CD4-positive, alpha-beta T cell treated with Interferon gamma for 1 hour (primary cell): ENCODE results near the gene GTF3C6.
"Not testable (repeated sequence)": the region's sequence is repeated elsewhere in the genome, so short reads cannot be mapped to it uniquely, and the experiment has no call there.

Experiments
- DNase-seq: peaks from one replicate; pipeline ENCODE4 v3.0.0-alpha.2; 2020

GTF3C6 gene

DNA sequence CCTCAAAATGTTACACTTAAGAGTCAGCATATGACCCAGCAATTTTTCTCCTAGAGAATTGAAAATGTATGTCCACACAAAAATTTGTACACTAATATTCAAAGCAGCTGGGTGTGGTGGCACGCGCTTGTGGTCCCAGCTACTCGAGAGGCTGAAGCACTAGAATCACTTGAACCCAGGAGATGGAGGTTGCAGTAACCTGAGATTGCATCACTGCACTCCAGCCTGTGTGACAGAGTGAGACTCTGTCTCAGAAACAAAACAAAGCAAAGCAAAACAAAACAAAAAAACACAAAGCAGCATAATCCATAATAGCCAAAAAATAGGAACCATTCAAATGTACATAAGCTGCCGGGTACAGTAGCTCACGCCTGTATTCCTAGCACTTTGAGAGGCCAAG lies 21.7 kb downstream of the GTF3C6 start:
- DNase-seq, result no peak

DNA sequence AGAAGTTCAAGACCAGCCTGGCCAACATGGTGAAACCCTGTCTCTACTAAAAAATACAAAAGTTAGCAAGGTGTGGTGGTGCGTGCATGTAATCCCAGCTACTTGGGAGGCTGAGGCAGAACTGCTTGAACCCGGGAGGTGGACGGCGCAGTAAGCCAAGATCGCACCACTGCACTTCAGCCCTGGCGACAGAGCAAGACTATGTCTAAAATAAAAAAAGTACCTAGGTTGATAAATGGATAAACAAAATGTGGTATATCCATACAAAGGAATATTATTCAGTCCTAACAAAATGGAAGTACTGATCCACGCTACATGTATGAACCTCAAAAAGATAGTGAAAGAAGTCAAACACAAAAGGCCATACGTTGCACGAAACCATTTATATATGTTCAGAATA lies 22.1 kb downstream of the GTF3C6 start:
- DNase-seq, result no peak

DNA sequence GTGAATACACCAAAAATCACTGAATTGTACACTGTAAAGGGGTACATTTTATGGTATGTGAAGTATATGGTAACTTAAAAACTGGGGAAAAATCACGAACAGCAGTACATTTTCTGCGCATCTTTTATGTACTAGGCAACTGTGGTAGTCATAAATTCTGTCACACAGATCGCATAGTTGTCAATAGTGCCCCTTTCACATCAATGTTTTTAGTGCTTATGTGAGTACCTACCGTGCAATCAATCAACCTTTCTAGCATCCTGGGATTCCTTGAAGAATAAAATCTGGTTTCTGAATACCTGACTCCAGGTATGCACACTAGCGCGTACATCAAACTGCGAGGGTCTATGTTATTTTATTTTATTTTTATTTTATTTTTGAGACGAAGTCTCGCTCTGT lies 22.7 kb downstream of the GTF3C6 start:
- no peak for DNase-seq

DNA sequence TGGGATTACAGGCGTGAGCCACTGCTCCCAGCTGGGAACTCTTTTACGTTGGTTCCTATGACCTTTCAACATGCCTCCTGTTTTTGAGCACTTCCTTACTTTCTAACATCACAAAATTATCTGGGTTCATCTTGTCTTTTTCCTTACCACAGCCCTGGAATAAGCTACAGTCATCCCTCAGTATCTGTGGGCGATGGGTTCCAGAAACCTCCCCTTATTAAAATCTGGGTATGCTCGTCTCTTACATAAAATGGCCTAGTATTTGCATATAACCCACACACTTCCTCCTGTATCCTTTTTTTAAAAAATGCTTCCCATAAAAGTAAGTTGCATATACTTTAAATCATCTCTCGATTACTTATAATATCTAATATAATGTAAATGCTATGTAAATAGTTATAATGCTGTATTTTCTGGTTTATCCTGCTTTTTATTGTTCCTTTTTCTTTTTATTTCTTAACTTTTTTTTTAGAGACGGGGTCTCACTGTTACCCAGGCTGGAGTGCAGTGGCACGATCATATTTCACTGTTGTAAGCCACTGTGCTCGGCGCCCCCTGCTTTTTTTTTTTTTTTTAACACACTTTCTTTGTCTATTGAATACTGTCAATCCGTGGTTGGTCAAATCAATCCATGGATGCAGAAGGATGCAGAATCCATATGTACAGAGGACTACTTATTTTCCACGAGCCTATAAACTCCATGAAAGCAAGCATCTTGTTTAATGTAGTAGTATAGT lies 32.5 kb downstream of the GTF3C6 start:
- no peak for DNase-seq

- DNase-seq, result no peak
These were observed 38.2 kb downstream of the GTF3C6 start for GRCh38 chr6:110996691-110997090.

- DNase-seq, result no peak
These were observed 41.2 kb downstream of the GTF3C6 start for GRCh38 chr6:110999634-111000270.

DNA sequence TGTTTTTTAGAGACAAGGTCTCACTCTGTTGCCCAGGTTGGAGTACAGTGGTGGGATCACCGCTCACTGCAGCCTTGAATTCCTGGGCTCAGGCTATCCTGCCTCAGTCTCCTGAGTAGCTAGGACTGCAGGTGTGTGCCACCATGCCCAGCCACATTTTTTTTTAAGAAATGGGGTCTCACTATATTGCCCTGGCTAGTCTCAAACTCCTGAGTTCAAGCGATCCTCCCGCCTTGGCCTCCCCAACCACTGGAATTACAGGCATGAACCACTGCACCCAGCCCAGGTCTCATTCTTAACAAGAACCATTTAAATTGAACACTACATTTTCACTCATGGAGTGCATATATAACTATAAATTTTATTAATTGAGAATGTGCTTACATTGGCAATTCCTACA lies 43.8 kb downstream of the GTF3C6 start:
- no peak for DNase-seq

GRCh38 chr6:111011360-111012142 lies 53.0 kb downstream of the GTF3C6 start:
- no peak for DNase-seq

DNA sequence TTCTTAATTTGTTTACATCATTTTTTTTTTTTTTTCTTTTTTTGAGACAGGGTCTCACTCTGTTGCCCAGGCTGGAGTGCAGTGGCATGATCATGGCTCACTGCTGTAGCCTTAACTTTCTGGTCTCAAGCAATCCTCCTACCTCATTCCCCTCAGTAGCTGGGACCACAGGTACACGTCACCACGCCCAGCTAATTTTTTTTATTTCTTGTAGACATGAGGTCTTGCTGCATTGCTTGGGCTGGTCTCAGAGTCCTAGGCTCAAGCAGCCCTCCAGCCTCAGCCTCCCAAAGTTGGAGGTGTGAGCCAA lies 53.6 kb downstream of the GTF3C6 start:
- no peak for DNase-seq

DNA sequence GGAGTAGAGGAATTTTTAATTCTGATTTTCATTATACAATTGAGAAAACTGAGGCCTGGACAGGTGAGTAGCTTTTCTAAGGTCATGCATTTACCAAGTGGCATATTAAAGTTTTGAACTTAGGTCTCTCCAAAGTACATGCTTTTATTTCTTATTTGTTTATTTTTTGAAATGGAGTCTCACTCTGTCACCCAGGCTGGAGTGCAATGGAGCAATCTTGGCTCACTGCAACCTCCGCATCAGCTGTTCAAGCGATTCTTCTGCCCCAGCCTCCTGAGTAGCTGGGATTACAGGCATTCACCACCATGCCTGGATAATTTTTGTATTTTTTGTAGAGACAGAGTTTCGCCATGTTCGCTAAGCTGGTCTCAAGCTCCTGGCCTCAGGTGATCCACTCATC lies 54.0 kb downstream of the GTF3C6 start:
- not testable (repeated sequence) for DNase-seq

GRCh38 chr6:111013144-111013915 lies 54.8 kb downstream of the GTF3C6 start:
- no peak for DNase-seq

GRCh38 chr6:111015389-111016124 lies 57.1 kb downstream of the GTF3C6 start:
- DNase-seq, result no peak

DNA sequence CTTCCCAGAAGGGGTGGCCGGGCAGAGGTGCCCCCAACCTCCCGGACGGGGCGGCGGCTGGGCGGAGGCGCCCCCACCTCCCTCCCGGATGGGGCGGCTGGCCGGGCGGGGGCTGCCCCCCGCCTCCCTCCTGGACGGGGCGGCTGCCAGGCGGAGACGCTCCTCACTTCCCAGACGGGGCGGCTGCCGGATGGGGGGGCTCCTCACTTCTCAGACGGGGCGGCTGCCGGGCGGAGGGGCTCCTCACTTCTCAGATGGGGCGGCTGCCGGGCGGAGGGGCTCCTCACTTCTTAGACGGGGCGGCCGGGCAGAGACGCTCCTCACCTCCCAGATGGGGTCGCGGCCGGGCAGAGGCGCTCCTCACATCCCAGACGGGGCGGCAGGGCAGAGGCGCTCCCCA lies 58.7 kb downstream of the GTF3C6 start:
- DNase-seq, result not testable (repeated sequence)
